H1 (cell line): Measurements from ENCODE around the gene IYD. TPM values are rescaled to one million over a fixed set of nuclear protein-coding genes. Genes with fewer than 3 reads are reported as not detected.

Experiments
- CTCF ChIA-PET: fragments of 300-600 bp; sonication (Branson Sonifier 250); formaldehyde crosslinking; loops from one replicate; lab custom pipeline; 2021; ENCODE audit not compliant: partially characterized antibody; lab: Charles Lee
- POLR2A ChIA-PET: fragments of 300-600 bp; sonication (Branson Sonifier 250); formaldehyde crosslinking; loops from one replicate; lab custom pipeline; 2021; ENCODE audit warnings: inconsistent platforms; ENCODE audit not compliant: partially characterized antibody; lab: Charles Lee
- DNase-seq, 2 experiments: peaks; one replicate each; pipeline versions ENCODE4 v3.0.0 to v3.0.0-alpha.2; 2010 to 2022; ENCODE audit warnings: low spot score in 2 of 2, low read depth in 1 of 2, mixed read lengths in 1 of 2
- FAIRE-seq: peaks from 2 replicates; lab custom pipeline; 2011; peaks lifted over from hg19 to GRCh38; lab: Jason Lieb, UNC
- H2AFZ ChIP-seq: 2 replicates; pipeline ENCODE4 v1.8.1; 2012; ENCODE audit warnings: low read length, inconsistent platforms
- H2AK5ac ChIP-seq: 2 replicates; pipeline ENCODE4 v1.6.1; 2013; ENCODE audit warnings: low read depth, low read length
- H2BK120ac ChIP-seq: replicated peaks from 2 replicates; pipeline ENCODE3; 2013; ENCODE audit warnings: low read depth, low read length, inconsistent platforms
- H2BK12ac ChIP-seq: 2 replicates; pipeline ENCODE4 v1.6.1; 2013; ENCODE audit warnings: low read depth, low read length
- H2BK15ac ChIP-seq: 2 replicates; pipeline ENCODE4 v1.6.1; 2013; ENCODE audit warnings: low read length
- H2BK20ac ChIP-seq: 2 replicates; pipeline ENCODE4 v1.6.1; 2013; ENCODE audit warnings: low read length
- H2BK5ac ChIP-seq: 2 replicates; pipeline ENCODE4 v1.6.1; 2013; ENCODE audit warnings: low read depth, low read length
- H3K14ac ChIP-seq: 2 replicates; pipeline ENCODE4 v1.6.1; 2013; ENCODE audit warnings: inconsistent platforms; ENCODE audit not compliant: insufficient read length
- H3K18ac ChIP-seq: 2 replicates; pipeline ENCODE4 v1.6.1; 2013; ENCODE audit warnings: low read length; ENCODE audit errors: extremely low read depth
- H3K23ac ChIP-seq: 2 replicates; pipeline ENCODE4 v1.6.1; 2013; ENCODE audit warnings: inconsistent platforms; ENCODE audit not compliant: insufficient read length
- H3K23me2 ChIP-seq: 2 replicates; pipeline ENCODE4 v1.6.1; 2013; ENCODE audit warnings: low read depth, low read length
- H3K27ac ChIP-seq: 2 replicates; pipeline ENCODE4 v1.6.1; 2011; ENCODE audit warnings: low read depth, low read length, inconsistent platforms
- H3K27me3 ChIP-seq, 4 experiments: replicated peaks in 1 of 4; 1 replicate in 1 of 4; 2 replicates in 3 of 4; pipeline versions ENCODE4 v1.6.1 to v1.8.1; 2011 to 2013; ENCODE audit warnings: low read length in 3 of 4, mild to moderate bottlenecking in 3 of 4, inconsistent platforms in 2 of 4, mixed read lengths in 2 of 4, moderate library complexity in 1 of 4; ENCODE audit not compliant: control insufficient read depth in 3 of 4, insufficient read depth in 3 of 4; ENCODE audit errors: extremely low read depth in 1 of 4
- H3K36me3 ChIP-seq, 4 experiments: 2 replicates each; pipeline versions ENCODE4 v1.6.1 to v1.8.1; 2011 to 2013; ENCODE audit warnings: mild to moderate bottlenecking in 4 of 4, low read length in 3 of 4, moderate library complexity in 2 of 4, control low read depth in 1 of 4, inconsistent platforms in 1 of 4; ENCODE audit not compliant: insufficient read depth in 4 of 4, control insufficient read depth in 2 of 4
- H3K4ac ChIP-seq: replicated peaks from 2 replicates; pipeline ENCODE3; 2013; ENCODE audit warnings: low read length, low read depth, mixed read lengths, inconsistent platforms; ENCODE audit not compliant: insufficient read length
- H3K4me1 ChIP-seq, 4 experiments: replicated peaks in 1 of 4; 1 replicate in 1 of 4; 2 replicates in 3 of 4; pipeline versions ENCODE4 v1.6.1 to v1.8.1; 2011 to 2013; ENCODE audit warnings: low read length in 3 of 4, inconsistent platforms in 2 of 4, mixed read lengths in 1 of 4; ENCODE audit not compliant: insufficient read depth in 4 of 4, control insufficient read depth in 3 of 4
- H3K4me2 ChIP-seq, 2 experiments: 2 replicates each; pipeline versions ENCODE4 v1.6.1 to v1.8.1; 2011 to 2013; ENCODE audit warnings: low read depth in 2 of 2, low read length in 2 of 2, control low read depth in 1 of 2, inconsistent platforms in 1 of 2, mild to moderate bottlenecking in 1 of 2; ENCODE audit not compliant: insufficient read depth in 1 of 2
- H3K4me3 ChIP-seq, 4 experiments: fragments of 200-600, 300-600 bp in 1 of 4; sonication (generic), shearing (Covaris generic), sonication (Bioruptor Twin) in 1 of 4; 2 replicates each; pipeline versions ENCODE4 v1.5.1 to v1.8.1; 2011 to 2016; ENCODE audit warnings: low read length in 4 of 4, low read depth in 3 of 4, control low read depth in 2 of 4, inconsistent platforms in 2 of 4, mild to moderate bottlenecking in 2 of 4, mixed read lengths in 1 of 4, moderate library complexity in 1 of 4; ENCODE audit not compliant: insufficient read depth in 2 of 4; ENCODE audit errors: extremely low read depth in 1 of 4
- H3K56ac ChIP-seq: replicated peaks from 2 replicates; pipeline ENCODE3; 2013; ENCODE audit warnings: low read depth, mild to moderate bottlenecking, mixed read lengths, low read length, inconsistent platforms; ENCODE audit not compliant: insufficient read length
- H3K79me1 ChIP-seq: 2 replicates; pipeline ENCODE4 v1.6.1; 2013; ENCODE audit warnings: low read depth, low read length, control low read depth
- H3K79me2 ChIP-seq, 2 experiments: 2 replicates each; pipeline versions ENCODE4 v1.6.1 to v1.8.1; 2012 to 2013; ENCODE audit warnings: low read length in 2 of 2, mild to moderate bottlenecking in 2 of 2, inconsistent platforms in 1 of 2; ENCODE audit not compliant: insufficient read depth in 2 of 2, control insufficient read depth in 1 of 2
- H3K9ac ChIP-seq, 4 experiments: replicated peaks in 1 of 4; 1 replicate in 1 of 4; 2 replicates in 3 of 4; pipeline versions ENCODE4 v1.6.1 to v1.8.1; 2011 to 2013; ENCODE audit warnings: low read depth in 3 of 4, low read length in 3 of 4, control low read depth in 2 of 4, mild to moderate bottlenecking in 2 of 4, moderate library complexity in 2 of 4, inconsistent platforms in 1 of 4; ENCODE audit errors: extremely low read depth in 1 of 4
- H3K9me3 ChIP-seq, 2 experiments: 2 replicates each; pipeline versions ENCODE4 v1.6.1 to v1.8.1; 2012 to 2013; ENCODE audit warnings: mild to moderate bottlenecking in 2 of 2, moderate library complexity in 2 of 2, control low read depth in 1 of 2, inconsistent platforms in 1 of 2, low read depth in 1 of 2, low read length in 1 of 2, mixed read lengths in 1 of 2; ENCODE audit not compliant: insufficient read depth in 2 of 2
- H4K20me1 ChIP-seq, 2 experiments: replicated peaks in 1 of 2; 2 replicates each; pipeline versions ENCODE3 to v1.8.1; 2011 to 2013; ENCODE audit warnings: inconsistent platforms in 2 of 2, low read length in 2 of 2, mild to moderate bottlenecking in 1 of 2; ENCODE audit not compliant: insufficient read depth in 2 of 2, control insufficient read depth in 1 of 2
- H4K5ac ChIP-seq: 2 replicates; pipeline ENCODE4 v1.6.1; 2013; ENCODE audit warnings: low read length, low read depth, mixed read lengths, inconsistent platforms; ENCODE audit not compliant: insufficient read length
- H4K8ac ChIP-seq: 2 replicates; pipeline ENCODE4 v1.8.0; 2013; ENCODE audit warnings: mild to moderate bottlenecking, moderate library complexity, low read length, inconsistent platforms; ENCODE audit not compliant: insufficient read depth; ENCODE audit errors: extremely low read depth
- H4K91ac ChIP-seq: replicated peaks from 2 replicates; pipeline ENCODE3; 2013; ENCODE audit warnings: low read length, mixed read lengths, inconsistent platforms; ENCODE audit not compliant: insufficient read length
- ASH2L ChIP-seq: fragments of 200-600, 300-600 bp; sonication (generic); IDR thresholded peaks from one replicate; pipeline ENCODE4 v1.7.1; 2017; ENCODE audit warnings: low read length
- CHD2 ChIP-seq: IDR thresholded peaks from 2 replicates; pipeline ENCODE4 v1.6.1; 2012; ENCODE audit warnings: low read length, improper control_type of control experiment
- GTF2F1 ChIP-seq: IDR thresholded peaks from 2 replicates; pipeline ENCODE4 v1.6.1; 2012; ENCODE audit warnings: low read depth, low read length, improper control_type of control experiment, borderline replicate concordance
- TAF7 ChIP-seq: optimal IDR thresholded peaks from 2 replicates; pipeline ENCODE3; 2011; ENCODE audit warnings: low read depth, mild to moderate bottlenecking, inconsistent platforms, low read length, moderate library complexity, borderline replicate concordance
- ZNF274 ChIP-seq: IDR thresholded peaks from 2 replicates; pipeline ENCODE4 v1.7.0; 2012; ENCODE audit warnings: low read length, borderline replicate concordance; ENCODE audit errors: extremely low read depth
- WGBS, 2 experiments: shearing (Covaris generic) in 1 of 2; methylation state at CpG; one replicate each; pipeline versions ENCODE4 v1.1.6 to v1.1.7; 2013 to 2015; ENCODE audit warnings: low lambda C conversion rate in 2 of 2, mixed read lengths in 2 of 2, inconsistent platforms in 1 of 2, low coverage in 1 of 2, missing lambda C conversion rate in 1 of 2; ENCODE audit not compliant: insufficient replicate concordance in 2 of 2, insufficient coverage in 1 of 2, insufficient read length in 1 of 2; ENCODE audit errors: extremely low coverage in 1 of 2, missing lambda C conversion rate in 1 of 2; 5-methylcytosine and 5-hydroxymethylcytosine counted together
- polyA plus RNA-seq, 7 experiments: library from polyadenylated mRNA; depleted of rRNA in 3 of 7; stranded (reverse) in 5 of 7; unstranded in 2 of 7; fragments of >200 nt in 5 of 7; fragments of 200-250 nt in 2 of 7; gene quantifications; 1 replicate in 5 of 7; 2 replicates in 1 of 7; 4 replicates in 1 of 7; pipeline versions ENCODE4 v1.2.1 to v1.2.3, GENCODE V29; 2011 to 2013; ENCODE audit warnings: missing spikeins in 2 of 7, mixed read lengths in 2 of 7
- total RNA-seq: library from RNA; stranded (reverse); fragmentation: NEBNext Ultra II Directional; extraction: Animal tissue kit (Norgen Biotek cat#: 25700); gene quantifications from 2 replicates; pipeline ENCODE4 v1.2.1, GENCODE V29; 2021
- TF ChIP-seq, protein P1 (sequence below): IDR thresholded peaks from 2 replicates; pipeline ENCODE4 v1.6.1; 2011; ENCODE audit warnings: low read length, improper control_type of control experiment

Gene IYD
- total and polyA plus RNA-seq, 2 of the 8 experiments (the other 6 are each of a cell fraction or from before 2014, with no cell fraction given) = not detected

DNA sequence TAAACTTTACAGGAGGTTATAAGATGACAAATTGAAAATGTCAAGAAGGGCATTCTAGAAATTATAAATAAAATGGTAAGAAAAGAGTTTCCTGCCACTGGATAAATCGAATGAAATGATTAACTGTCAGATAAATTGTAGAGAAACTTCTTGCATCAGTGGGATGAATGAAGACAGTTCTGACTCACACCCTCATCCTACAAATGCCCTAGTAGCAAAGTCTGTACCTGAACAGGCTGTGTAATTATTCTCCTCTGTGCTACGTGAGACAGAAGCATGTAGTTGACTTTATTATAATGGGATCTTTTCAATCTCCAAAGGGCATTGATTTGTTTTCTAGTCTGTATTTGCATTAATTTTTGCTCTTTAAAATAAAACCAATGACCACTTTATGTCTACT lies 47.3 kb downstream of the IYD start:
- no peaks in the 10 kb centered on the region for H3K79me1 ChIP-seq
- no peak overlapping the region for H4K5ac ChIP-seq
- no peaks in the 10 kb centered on the region for H3K23me2 ChIP-seq
- FAIRE-seq (no peak), DNase-seq (no peak)
- H2BK5ac ChIP-seq = no peak overlapping the region
- H2BK20ac ChIP-seq = no peak overlapping the region
- H3K27ac ChIP-seq = no peak overlapping the region
- no peak overlapping the region for H3K18ac ChIP-seq
- H2BK12ac ChIP-seq = no peak overlapping the region
- H3K4me3 ChIP-seq = no peak overlapping the region
- no peak overlapping the region for H3K4me2 ChIP-seq
- no peak for TF ChIP-seq ASH2L
- TF ChIP-seq TAF7 = no peak
- TF ChIP-seq GTF2F1 = no peak
- TF ChIP-seq CHD2 = no peak
- TF ChIP-seq, protein P1, sequence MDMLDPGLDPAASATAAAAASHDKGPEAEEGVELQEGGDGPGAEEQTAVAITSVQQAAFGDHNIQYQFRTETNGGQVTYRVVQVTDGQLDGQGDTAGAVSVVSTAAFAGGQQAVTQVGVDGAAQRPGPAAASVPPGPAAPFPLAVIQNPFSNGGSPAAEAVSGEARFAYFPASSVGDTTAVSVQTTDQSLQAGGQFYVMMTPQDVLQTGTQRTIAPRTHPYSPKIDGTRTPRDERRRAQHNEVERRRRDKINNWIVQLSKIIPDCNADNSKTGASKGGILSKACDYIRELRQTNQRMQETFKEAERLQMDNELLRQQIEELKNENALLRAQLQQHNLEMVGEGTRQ = no peak
- TF ChIP-seq ZNF274 = no peak
- no peak overlapping the region for H2AFZ ChIP-seq
- POLR2A ChIA-PET = no interaction called here
- H3K79me2 ChIP-seq = no peaks in the 10 kb centered on the region
- H3K4ac ChIP-seq = no peak overlapping the region
- CTCF ChIA-PET = interaction anchor here (1.1 to 11.0 kb wide), 5 partner anchors 22 to 401 kb away, joined by 3 to 150 read pairs (median 8); no protein-coding TSS in a partner anchor
- no peak overlapping the region for H4K91ac ChIP-seq
- H4K8ac ChIP-seq = no peak overlapping the region
- H3K27me3 ChIP-seq = no peaks in the 10 kb centered on the region; a peak in 1 of 7 replicates
- H2BK15ac ChIP-seq = no peak overlapping the region
- H2AK5ac ChIP-seq = no peak overlapping the region
- no peak overlapping the region for H3K23ac ChIP-seq
- no peak overlapping the region for H3K9ac ChIP-seq
- H3K56ac ChIP-seq = no peak overlapping the region
- no peaks in the 10 kb centered on the region for H3K36me3 ChIP-seq
- no peaks in the 10 kb centered on the region for H3K4me1 ChIP-seq
- WGBS, 2 experiments = 78% methylated on average over 2 of the region's 2 CpGs; no CpG with 5 or more reads in 1 of the 2 experiments
- no peak overlapping the region for H2BK120ac ChIP-seq
- no peaks in the 10 kb centered on the region for H3K9me3 ChIP-seq
- no peaks in the 10 kb centered on the region for H4K20me1 ChIP-seq
- no peak overlapping the region for H3K14ac ChIP-seq
